Suprapubic skin (tissue), 4 donors: ENCODE data around the gene YY1. TPM values are rescaled to one million over a fixed set of nuclear protein-coding genes. Genes with fewer than 3 reads are reported as not detected.

Source experiments
- DNase-seq, 2 donors: peaks; one replicate each; pipeline ENCODE4 v3.0.0-alpha.2; 2019; ENCODE audit warnings: low spot score in 2 of 2
- H3K27ac ChIP-seq: fragments of 200-600 bp; sonication (generic); one replicate; pipeline ENCODE4 v1.5.1; 2019
- H3K27me3 ChIP-seq: fragments of 200-600 bp; sonication (generic); one replicate; pipeline ENCODE4 v1.5.1; 2019
- H3K36me3 ChIP-seq: fragments of 200-600 bp; sonication (generic); one replicate; pipeline ENCODE4 v1.5.1; 2019
- H3K4me1 ChIP-seq: fragments of 200-600 bp; sonication (generic); one replicate; pipeline ENCODE4 v1.5.1; 2019
- H3K4me3 ChIP-seq: fragments of 200-600 bp; sonication (generic); one replicate; pipeline ENCODE4 v1.5.1; 2019; ENCODE audit warnings: mild to moderate bottlenecking
- H3K9me3 ChIP-seq: fragments of 200-600 bp; sonication (generic); one replicate; pipeline ENCODE4 v1.5.1; 2019
- CTCF ChIP-seq, 2 donors: fragments of 200-600 bp in 1 of 2; fragments of 450-650 bp in 1 of 2; sonication (generic) in 1 of 2; IDR thresholded peaks; one replicate each; pipeline ENCODE4 v1.5.1; 2016 to 2019; ENCODE audit warnings: antibody characterized with exemption in 2 of 2, mild to moderate bottlenecking in 1 of 2, moderate library complexity in 1 of 2
- EP300 ChIP-seq: sonication (generic); formaldehyde crosslinking; IDR thresholded peaks from one replicate; pipeline ENCODE4 v1.6.1; 2017; ENCODE audit warnings: antibody characterized with exemption
- POLR2A ChIP-seq, 2 donors: fragments of 450-650 bp; IDR thresholded peaks; one replicate each; pipeline ENCODE4 v1.6.1; 2017; ENCODE audit warnings: antibody characterized with exemption in 2 of 2, mild to moderate bottlenecking in 2 of 2, moderate library complexity in 2 of 2
- POLR2AphosphoS5 ChIP-seq, 3 donors: sonication (generic); formaldehyde crosslinking; IDR thresholded peaks; one replicate each; pipeline ENCODE4 v1.6.1; 2017; ENCODE audit warnings: antibody characterized with exemption in 3 of 3
- WGBS: methylation state at CpG from one replicate; pipeline ENCODE4 v1.1.5; 2018; 5-methylcytosine and 5-hydroxymethylcytosine counted together
- total RNA-seq, 4 donors: library from RNA; depleted of rRNA; stranded (reverse); fragments of >200 nt; gene quantifications; one replicate each; pipeline ENCODE4 v1.1.0, GENCODE V29; 2016

YY1 gene
- total RNA-seq, 4 donors from 2014 or later, result 42.1 to 56.3 (median 48.9) TPM

GRCh38 chr14:100243020-100243419 lies 4.1 kb downstream of the YY1 start:
- Histone ChIP-seq H3K4me1 (peaks cover 62% of the 10 kb centered on the region), H3K4me3 (no peak overlapping the region)

DNA sequence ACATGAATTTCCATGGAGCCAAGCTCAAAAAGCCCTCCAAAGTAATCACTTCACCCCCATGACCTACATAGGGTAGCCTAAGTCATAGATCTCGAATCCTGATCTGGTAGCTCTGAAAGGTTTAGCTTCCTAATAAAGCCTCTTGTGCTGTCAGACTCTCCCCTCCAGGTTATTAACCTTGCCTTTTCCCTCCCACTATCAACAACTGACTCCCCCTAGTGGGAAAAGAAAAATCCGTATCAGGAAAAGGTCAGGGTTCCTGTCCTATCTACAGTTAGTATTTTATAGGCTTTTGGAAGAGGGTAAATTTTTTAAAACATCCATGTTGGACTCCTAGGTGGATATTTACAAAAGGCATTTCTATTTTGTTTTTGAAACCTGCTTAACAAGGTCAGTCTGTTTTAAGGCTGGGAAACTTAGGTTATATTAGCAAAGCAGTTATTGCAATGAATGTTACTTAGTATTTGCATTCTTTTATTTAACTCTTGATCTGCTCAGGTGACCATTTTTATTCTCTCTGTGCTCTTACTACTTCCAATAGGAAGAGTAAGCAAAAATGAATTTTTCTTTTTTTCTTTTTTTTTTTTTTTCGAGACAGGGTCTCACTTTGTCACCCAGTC lies 8.0 kb downstream of the YY1 start:
- Histone ChIP-seq H3K27ac (no peak overlapping the region), H3K4me1 (peaks cover 73% of the 10 kb centered on the region)
- no peak for DNase-seq

More at GRCh38 chr14:100243020-100243419, 4.1 kb downstream of the YY1 start:
- WGBS, result 80% methylated on average over 3 of the region's 3 CpGs
- no peak for DNase-seq
- Histone ChIP-seq H3K9me3 (no peaks in the 10 kb centered on the region), H3K27ac (no peak overlapping the region), H3K27me3 (no peaks in the 10 kb centered on the region), H3K36me3 (no peaks in the 10 kb centered on the region)
- TF ChIP-seq POLR2AphosphoS5 (IDR thresholded peaks at IDR 0.05) (no peak), POLR2A (IDR thresholded peaks at IDR 0.05) (no peak), CTCF (IDR thresholded peaks at IDR 0.05) (no peak), EP300 (no peak)

DNA sequence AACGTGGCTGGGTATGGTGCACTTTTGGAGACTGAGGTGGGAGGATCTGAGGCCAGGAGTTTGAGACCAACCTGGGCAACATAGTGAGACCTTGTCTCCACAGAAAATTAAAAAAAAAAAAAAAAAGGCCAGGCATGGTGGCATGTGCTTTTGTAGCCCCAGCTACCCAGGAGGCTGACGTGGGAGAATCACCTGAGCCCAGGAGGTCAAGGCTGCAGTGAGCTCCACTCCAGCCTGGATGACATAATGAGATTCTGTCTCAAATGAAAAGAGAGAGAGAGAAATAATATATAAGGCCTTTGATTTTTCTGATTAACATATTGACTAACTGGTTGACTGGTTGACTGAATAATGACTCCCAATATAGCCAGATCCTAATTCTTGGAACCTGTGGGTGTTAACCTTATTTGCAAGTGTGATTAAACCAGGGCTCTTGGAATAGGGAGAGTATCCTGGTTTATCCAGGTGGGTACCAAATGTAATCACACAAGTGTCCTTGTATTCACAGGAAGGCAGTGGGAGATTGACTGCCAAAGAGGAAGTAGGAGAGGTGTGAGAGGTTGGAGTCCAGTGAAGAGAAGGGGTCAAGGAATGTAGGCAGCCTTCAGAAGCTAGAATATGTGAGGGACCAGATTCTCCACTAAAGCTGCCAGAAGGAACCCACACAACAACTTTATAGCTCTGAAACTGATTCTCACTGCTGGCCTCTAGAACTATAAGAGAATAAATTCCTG lies 12.0 kb downstream of the YY1 start:
- Histone ChIP-seq H3K36me3 (no peaks in the 10 kb centered on the region), H3K4me3 (no peak overlapping the region), H3K9me3 (no peaks in the 10 kb centered on the region), H3K27me3 (no peaks in the 10 kb centered on the region), H3K4me1 (peaks cover 46% of the 10 kb centered on the region), H3K27ac (no peak overlapping the region)
- WGBS, result 94% methylated on average over 2 of the region's 2 CpGs
- TF ChIP-seq POLR2AphosphoS5 (IDR thresholded peaks at IDR 0.05) (no peak), POLR2A (IDR thresholded peaks at IDR 0.05) (no peak), EP300 (no peak), CTCF (IDR thresholded peaks at IDR 0.05) (no peak)
- DNase-seq, result no peak

More for the DNA sequence above, 8.0 kb downstream of the YY1 start:
- TF ChIP-seq POLR2AphosphoS5 (IDR thresholded peaks at IDR 0.05) (no peak), CTCF (IDR thresholded peaks at IDR 0.05) (peak; percentile 10 to 45), EP300 (no peak)
- 27% methylated on average over 3 of the region's 3 CpGs for WGBS
- no peaks in the 10 kb centered on the region for H3K36me3 ChIP-seq
- no peak overlapping the region for H3K4me3 ChIP-seq
- no peaks in the 10 kb centered on the region for H3K27me3 ChIP-seq
- no peaks in the 10 kb centered on the region for H3K9me3 ChIP-seq

- H3K27me3 ChIP-seq, result no peaks in the 10 kb centered on the region
- H3K36me3 ChIP-seq, result no peaks in the 10 kb centered on the region
- H3K27ac ChIP-seq, result no peak overlapping the region
- DNase-seq, result no peak
- no peak overlapping the region for H3K4me3 ChIP-seq
- peaks cover 30% of the 10 kb centered on the region for H3K4me1 ChIP-seq
- no peaks in the 10 kb centered on the region for H3K9me3 ChIP-seq
- TF ChIP-seq POLR2AphosphoS5 (IDR thresholded peaks at IDR 0.05) (no peak), EP300 (no peak), POLR2A (IDR thresholded peaks at IDR 0.05) (no peak), CTCF (IDR thresholded peaks at IDR 0.05) (no peak)
Measured at GRCh38 chr14:100252684-100253083, 13.7 kb downstream of the YY1 start.

DNA sequence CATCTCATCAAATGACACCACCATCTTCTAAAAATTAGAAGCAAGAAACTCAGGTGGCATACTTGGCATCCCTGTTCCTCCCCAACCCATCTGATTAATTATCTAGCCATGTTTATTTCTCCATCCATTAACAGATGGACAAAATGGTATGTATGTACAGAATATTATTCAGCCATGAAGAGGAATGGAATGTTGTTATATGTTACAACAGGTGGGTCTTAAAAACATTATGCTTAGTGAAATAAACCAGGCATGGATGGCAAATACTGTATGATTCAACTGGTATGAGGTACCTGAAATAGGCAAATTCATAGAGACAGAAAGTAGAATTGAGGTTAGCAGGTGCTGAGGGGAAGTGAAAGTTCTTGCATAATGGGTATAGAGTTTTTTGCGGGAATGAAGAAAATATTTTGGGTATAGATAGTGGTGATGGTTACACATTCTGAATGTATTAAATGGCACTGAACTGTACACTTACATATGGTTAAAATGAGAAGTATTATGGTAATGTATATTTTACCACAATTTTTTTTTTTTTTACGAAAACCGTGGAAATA lies 17.5 kb downstream of the YY1 start:
- WGBS, result 87% methylated on average over 3 of the region's 3 CpGs
- H3K4me1 ChIP-seq, result peaks cover 18% of the 10 kb centered on the region
- TF ChIP-seq CTCF (IDR thresholded peaks at IDR 0.05), result no peak
- TF ChIP-seq POLR2A (IDR thresholded peaks at IDR 0.05), result no peak
- no peak for TF ChIP-seq EP300
- no peak for TF ChIP-seq POLR2AphosphoS5 (IDR thresholded peaks at IDR 0.05)

More for the DNA sequence above, 17.5 kb downstream of the YY1 start:
- no peak for DNase-seq
- Histone ChIP-seq H3K27me3 (no peaks in the 10 kb centered on the region), H3K4me3 (no peak overlapping the region), H3K27ac (no peak overlapping the region), H3K36me3 (no peaks in the 10 kb centered on the region), H3K9me3 (no peaks in the 10 kb centered on the region)
